Adipocyte (in vitro differentiated cells): ENCODE measurements around the gene EML4.
A peak's percentile ranks its signal among the peaks of the same experiment; 100 is the strongest.

Source experiments
- DNase-seq: peaks from one replicate; pipeline ENCODE4 v3.0.0-alpha.2; 2015; ENCODE audit warnings: low read depth
- H3K27me3 ChIP-seq: replicated peaks from 2 replicates; pipeline ENCODE4 v1.7.0; 2013; ENCODE audit warnings: mild to moderate bottlenecking, low read length, moderate library complexity; ENCODE audit not compliant: control insufficient read depth, insufficient read depth
- H3K36me3 ChIP-seq: 2 replicates; pipeline ENCODE4 v1.7.0; 2013; ENCODE audit warnings: low read length, mild to moderate bottlenecking, moderate library complexity; ENCODE audit not compliant: control insufficient read depth, insufficient read depth, severe bottlenecking
- H3K4me1 ChIP-seq: 2 replicates; pipeline ENCODE4 v1.7.0; 2013; ENCODE audit warnings: mild to moderate bottlenecking, low read length, moderate library complexity; ENCODE audit not compliant: control insufficient read depth, insufficient read depth
- H3K4me3 ChIP-seq: 2 replicates; pipeline ENCODE4 v1.7.0; 2013; ENCODE audit warnings: mild to moderate bottlenecking, low read length, moderate library complexity
- H3K9ac ChIP-seq: 2 replicates; pipeline ENCODE4 v1.7.0; 2013; ENCODE audit warnings: mild to moderate bottlenecking, low read length, moderate library complexity
- H3K9me3 ChIP-seq: 2 replicates; pipeline ENCODE4 v1.7.0; 2013; ENCODE audit warnings: mild to moderate bottlenecking, low read length, moderate library complexity; ENCODE audit not compliant: control insufficient read depth

The EML4 gene

GRCh38 chr2:42249284-42249683, 80.1 kb downstream of the EML4 start:
- H3K36me3 ChIP-seq, result peaks cover 4% of the 10 kb centered on the region
- H3K27me3 ChIP-seq, result no peaks in the 10 kb centered on the region
- H3K4me3 ChIP-seq, result no peak overlapping the region
- DNase-seq, result no peak
- no peak overlapping the region for H3K9ac ChIP-seq
- peaks cover 13% of the 10 kb centered on the region for H3K4me1 ChIP-seq
- H3K9me3 ChIP-seq, result no peaks in the 10 kb centered on the region

DNA sequence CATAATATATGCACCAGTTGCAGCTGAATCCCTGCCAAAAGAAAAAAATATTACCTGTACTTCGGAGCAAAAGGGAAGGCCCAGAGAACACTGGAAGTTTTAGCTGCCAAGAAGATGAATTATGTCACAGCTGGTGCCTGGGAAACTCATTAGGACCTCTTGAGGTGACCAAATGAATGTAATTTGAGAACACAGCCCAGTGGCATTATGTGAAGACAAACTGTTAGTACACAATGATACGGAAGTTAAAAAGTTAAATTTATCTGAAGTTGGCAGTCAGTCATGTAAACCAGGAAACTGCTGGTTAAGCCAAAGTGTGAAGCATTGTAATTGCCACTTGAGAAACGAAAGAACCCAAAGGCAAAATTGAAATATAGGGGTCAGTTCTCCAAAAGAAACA, 80.7 kb downstream of the EML4 start:
- Histone ChIP-seq H3K27me3 (no peaks in the 10 kb centered on the region), H3K4me3 (no peak overlapping the region), H3K4me1 (peaks cover 9% of the 10 kb centered on the region), H3K36me3 (peaks cover 4% of the 10 kb centered on the region), H3K9me3 (no peaks in the 10 kb centered on the region), H3K9ac (no peak overlapping the region)
- DNase-seq, result no peak

DNA sequence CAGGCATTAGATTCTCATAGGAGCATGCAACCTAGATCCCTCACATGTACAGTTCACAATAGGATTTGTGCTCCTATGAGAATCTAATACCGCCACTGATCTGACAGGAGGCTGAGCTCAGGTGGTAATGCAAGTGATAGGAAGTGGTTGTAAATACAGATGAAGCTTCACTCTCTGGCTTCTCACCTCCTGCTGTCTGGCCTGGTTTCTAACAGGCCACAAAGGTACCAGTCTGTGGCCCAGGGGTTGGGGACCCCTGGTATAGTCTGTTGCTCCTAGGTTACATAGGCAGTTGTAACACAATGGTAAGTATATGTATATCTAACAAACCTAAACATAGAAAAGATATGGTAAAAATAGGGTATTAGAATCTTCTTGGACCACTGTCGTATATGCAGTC, 81.8 kb downstream of the EML4 start:
- H3K9me3 ChIP-seq, result no peaks in the 10 kb centered on the region
- H3K4me3 ChIP-seq, result no peak overlapping the region
- no peak for DNase-seq
- peaks cover 4% of the 10 kb centered on the region for H3K36me3 ChIP-seq
- no peak overlapping the region for H3K9ac ChIP-seq
- no peaks in the 10 kb centered on the region for H3K27me3 ChIP-seq
- H3K4me1 ChIP-seq, result peaks cover 5% of the 10 kb centered on the region

DNA sequence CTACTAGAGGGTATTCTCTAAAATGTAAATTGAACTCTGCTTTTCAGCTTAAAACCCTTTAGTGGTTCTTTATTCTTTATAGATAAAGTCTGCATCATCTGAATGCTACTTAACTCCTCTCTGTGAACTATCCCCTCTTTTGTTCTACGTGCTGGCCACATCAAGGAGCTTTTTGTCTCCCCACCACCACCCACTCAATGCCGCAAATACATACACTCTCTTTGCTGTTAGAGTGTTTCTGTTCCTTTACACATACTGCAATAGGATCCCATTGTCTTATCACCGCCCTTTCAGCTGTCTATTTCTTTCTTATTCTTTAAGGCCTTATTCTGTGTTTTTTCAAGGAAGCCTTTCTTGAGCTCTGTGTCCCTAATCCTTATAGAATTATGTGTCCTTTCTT, 83.3 kb downstream of the EML4 start:
- peaks cover 4% of the 10 kb centered on the region for H3K36me3 ChIP-seq
- no peaks in the 10 kb centered on the region for H3K27me3 ChIP-seq
- no peak overlapping the region for H3K9ac ChIP-seq
- H3K4me3 ChIP-seq, result no peak overlapping the region
- no peaks in the 10 kb centered on the region for H3K9me3 ChIP-seq
- H3K4me1 ChIP-seq, result no peaks in the 10 kb centered on the region
- DNase-seq, result no peak

- no peak overlapping the region for H3K4me3 ChIP-seq
- H3K4me1 ChIP-seq, result no peaks in the 10 kb centered on the region
- H3K36me3 ChIP-seq, result peaks cover 10% of the 10 kb centered on the region
- DNase-seq, result peak; percentile 17
- H3K27me3 ChIP-seq, result no peaks in the 10 kb centered on the region
- no peak overlapping the region for H3K9ac ChIP-seq
- no peaks in the 10 kb centered on the region for H3K9me3 ChIP-seq
Measured at GRCh38 chr2:42254186-42254895, 85.2 kb downstream of the EML4 start.

DNA sequence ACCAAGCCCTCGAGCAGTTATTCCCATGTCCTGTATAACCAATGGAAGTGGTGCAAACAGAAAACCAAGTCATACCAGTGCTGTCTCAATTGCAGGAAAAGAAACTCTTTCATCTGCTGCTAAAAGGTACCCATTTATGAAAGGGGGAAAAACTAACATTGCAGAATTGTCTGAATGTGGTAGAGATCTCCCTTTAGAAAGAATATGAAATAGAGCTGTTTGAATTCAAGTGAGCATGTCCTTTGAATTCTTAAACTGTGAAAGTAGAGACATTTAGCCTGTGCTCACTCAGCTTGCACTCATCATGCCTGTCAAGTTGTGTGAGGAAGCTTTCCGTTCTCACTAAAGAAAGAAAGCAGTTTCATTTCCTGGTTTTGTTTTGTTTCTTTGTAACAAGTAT, 87.4 kb downstream of the EML4 start:
- Histone ChIP-seq H3K9me3 (no peaks in the 10 kb centered on the region), H3K4me1 (no peaks in the 10 kb centered on the region), H3K9ac (no peak overlapping the region), H3K27me3 (no peaks in the 10 kb centered on the region), H3K4me3 (no peak overlapping the region), H3K36me3 (peaks cover 12% of the 10 kb centered on the region)
- no peak for DNase-seq

- H3K36me3 ChIP-seq, result peaks cover 11% of the 10 kb centered on the region
- no peak for DNase-seq
- H3K9me3 ChIP-seq, result no peaks in the 10 kb centered on the region
- no peak overlapping the region for H3K4me3 ChIP-seq
- no peaks in the 10 kb centered on the region for H3K27me3 ChIP-seq
- no peaks in the 10 kb centered on the region for H3K4me1 ChIP-seq
- no peak overlapping the region for H3K9ac ChIP-seq
Measured at GRCh38 chr2:42261518-42262195, 92.5 kb downstream of the EML4 start.

GRCh38 chr2:42266236-42266635, 97.1 kb downstream of the EML4 start:
- peaks cover 2% of the 10 kb centered on the region for H3K36me3 ChIP-seq
- H3K4me1 ChIP-seq, result peaks cover 9% of the 10 kb centered on the region
- no peak overlapping the region for H3K9ac ChIP-seq
- no peaks in the 10 kb centered on the region for H3K27me3 ChIP-seq
- DNase-seq, result no peak
- no peaks in the 10 kb centered on the region for H3K9me3 ChIP-seq
- H3K4me3 ChIP-seq, result no peak overlapping the region

GRCh38 chr2:42267530-42267929, 98.4 kb downstream of the EML4 start:
- DNase-seq, result no peak
- no peak overlapping the region for H3K4me3 ChIP-seq
- no peaks in the 10 kb centered on the region for H3K27me3 ChIP-seq
- no peak overlapping the region for H3K9ac ChIP-seq
- no peaks in the 10 kb centered on the region for H3K36me3 ChIP-seq
- H3K9me3 ChIP-seq, result no peaks in the 10 kb centered on the region
- peaks cover 9% of the 10 kb centered on the region for H3K4me1 ChIP-seq

- Histone ChIP-seq H3K9me3 (no peaks in the 10 kb centered on the region), H3K9ac (no peak overlapping the region), H3K4me3 (no peak overlapping the region), H3K4me1 (peaks cover 9% of the 10 kb centered on the region), H3K36me3 (no peaks in the 10 kb centered on the region), H3K27me3 (no peaks in the 10 kb centered on the region)
- DNase-seq, result no peak
Measured at GRCh38 chr2:42268528-42269151, 99.5 kb downstream of the EML4 start.

GRCh38 chr2:42270757-42271156, 101.6 kb downstream of the EML4 start:
- Histone ChIP-seq H3K4me3 (no peak overlapping the region), H3K27me3 (no peaks in the 10 kb centered on the region), H3K9me3 (no peaks in the 10 kb centered on the region), H3K36me3 (no peaks in the 10 kb centered on the region), H3K4me1 (peaks cover 9% of the 10 kb centered on the region), H3K9ac (no peak overlapping the region)
- no peak for DNase-seq
